HL-60 (cell line): ENCODE data around the gene EPHB2.

Experiments used
- DNase-seq, 2 experiments: peaks; one replicate each; pipeline ENCODE4 v3.0.0-alpha.2; 2010 to 2020; ENCODE audit warnings: low read depth in 1 of 2, low spot score in 1 of 2
- H3K27ac ChIP-seq: fragments of 250-450 bp; sonication (Bioruptor Pico); replicated peaks from 2 replicates; pipeline ENCODE4 v1.5.1; 2020; ENCODE audit warnings: mild to moderate bottlenecking, moderate library complexity
- H3K27me3 ChIP-seq: fragments of 250-450 bp; sonication (Bioruptor Pico); 2 replicates; pipeline ENCODE4 v1.5.1; 2021; ENCODE audit warnings: mild to moderate bottlenecking, moderate library complexity; ENCODE audit not compliant: insufficient read depth, poor library complexity, severe bottlenecking
- H3K4me3 ChIP-seq: replicated peaks from 2 replicates; pipeline ENCODE4 v1.5.1; 2011; ENCODE audit warnings: mild to moderate bottlenecking, control low read depth, low read length; ENCODE audit not compliant: insufficient read depth
- GABPA ChIP-seq: IDR thresholded peaks from 2 replicates; pipeline ENCODE4 v1.6.1; 2012; ENCODE audit warnings: low read depth
- POLR2AphosphoS5 ChIP-seq: IDR thresholded peaks from 2 replicates; pipeline ENCODE4 v1.6.1; 2012; ENCODE audit warnings: low read depth
- SPI1 ChIP-seq: IDR thresholded peaks from 2 replicates; pipeline ENCODE4 v1.6.1; 2012; ENCODE audit warnings: low read depth, mild to moderate bottlenecking, borderline replicate concordance
- TF ChIP-seq, protein P1 (sequence below): IDR thresholded peaks from 2 replicates; pipeline ENCODE4 v1.6.1; 2012; ENCODE audit warnings: low read depth; ENCODE audit not compliant: insufficient replicate concordance
- TF ChIP-seq, protein P2 (sequence below): IDR thresholded peaks from one replicate; pipeline ENCODE4 v1.5.1; 2011; ENCODE audit warnings: low read length, control low read depth, inconsistent platforms; ENCODE audit not compliant: insufficient read depth

Gene EPHB2

GRCh38 chr1:22747021-22747734 is 36.5 kb downstream of the EPHB2 start:
- H3K27ac ChIP-seq = no peak overlapping the region
- no peak for DNase-seq
- TF ChIP-seq, protein P1, sequence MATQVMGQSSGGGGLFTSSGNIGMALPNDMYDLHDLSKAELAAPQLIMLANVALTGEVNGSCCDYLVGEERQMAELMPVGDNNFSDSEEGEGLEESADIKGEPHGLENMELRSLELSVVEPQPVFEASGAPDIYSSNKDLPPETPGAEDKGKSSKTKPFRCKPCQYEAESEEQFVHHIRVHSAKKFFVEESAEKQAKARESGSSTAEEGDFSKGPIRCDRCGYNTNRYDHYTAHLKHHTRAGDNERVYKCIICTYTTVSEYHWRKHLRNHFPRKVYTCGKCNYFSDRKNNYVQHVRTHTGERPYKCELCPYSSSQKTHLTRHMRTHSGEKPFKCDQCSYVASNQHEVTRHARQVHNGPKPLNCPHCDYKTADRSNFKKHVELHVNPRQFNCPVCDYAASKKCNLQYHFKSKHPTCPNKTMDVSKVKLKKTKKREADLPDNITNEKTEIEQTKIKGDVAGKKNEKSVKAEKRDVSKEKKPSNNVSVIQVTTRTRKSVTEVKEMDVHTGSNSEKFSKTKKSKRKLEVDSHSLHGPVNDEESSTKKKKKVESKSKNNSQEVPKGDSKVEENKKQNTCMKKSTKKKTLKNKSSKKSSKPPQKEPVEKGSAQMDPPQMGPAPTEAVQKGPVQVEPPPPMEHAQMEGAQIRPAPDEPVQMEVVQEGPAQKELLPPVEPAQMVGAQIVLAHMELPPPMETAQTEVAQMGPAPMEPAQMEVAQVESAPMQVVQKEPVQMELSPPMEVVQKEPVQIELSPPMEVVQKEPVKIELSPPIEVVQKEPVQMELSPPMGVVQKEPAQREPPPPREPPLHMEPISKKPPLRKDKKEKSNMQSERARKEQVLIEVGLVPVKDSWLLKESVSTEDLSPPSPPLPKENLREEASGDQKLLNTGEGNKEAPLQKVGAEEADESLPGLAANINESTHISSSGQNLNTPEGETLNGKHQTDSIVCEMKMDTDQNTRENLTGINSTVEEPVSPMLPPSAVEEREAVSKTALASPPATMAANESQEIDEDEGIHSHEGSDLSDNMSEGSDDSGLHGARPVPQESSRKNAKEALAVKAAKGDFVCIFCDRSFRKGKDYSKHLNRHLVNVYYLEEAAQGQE = no peak
- TF ChIP-seq SPI1 (no peak), GABPA (no peak), POLR2AphosphoS5 (no peak)
- TF ChIP-seq, protein P2, sequence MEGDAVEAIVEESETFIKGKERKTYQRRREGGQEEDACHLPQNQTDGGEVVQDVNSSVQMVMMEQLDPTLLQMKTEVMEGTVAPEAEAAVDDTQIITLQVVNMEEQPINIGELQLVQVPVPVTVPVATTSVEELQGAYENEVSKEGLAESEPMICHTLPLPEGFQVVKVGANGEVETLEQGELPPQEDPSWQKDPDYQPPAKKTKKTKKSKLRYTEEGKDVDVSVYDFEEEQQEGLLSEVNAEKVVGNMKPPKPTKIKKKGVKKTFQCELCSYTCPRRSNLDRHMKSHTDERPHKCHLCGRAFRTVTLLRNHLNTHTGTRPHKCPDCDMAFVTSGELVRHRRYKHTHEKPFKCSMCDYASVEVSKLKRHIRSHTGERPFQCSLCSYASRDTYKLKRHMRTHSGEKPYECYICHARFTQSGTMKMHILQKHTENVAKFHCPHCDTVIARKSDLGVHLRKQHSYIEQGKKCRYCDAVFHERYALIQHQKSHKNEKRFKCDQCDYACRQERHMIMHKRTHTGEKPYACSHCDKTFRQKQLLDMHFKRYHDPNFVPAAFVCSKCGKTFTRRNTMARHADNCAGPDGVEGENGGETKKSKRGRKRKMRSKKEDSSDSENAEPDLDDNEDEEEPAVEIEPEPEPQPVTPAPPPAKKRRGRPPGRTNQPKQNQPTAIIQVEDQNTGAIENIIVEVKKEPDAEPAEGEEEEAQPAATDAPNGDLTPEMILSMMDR = no peak
- no peak overlapping the region for H3K4me3 ChIP-seq
- peaks cover 4% of the 10 kb centered on the region for H3K27me3 ChIP-seq

DNA sequence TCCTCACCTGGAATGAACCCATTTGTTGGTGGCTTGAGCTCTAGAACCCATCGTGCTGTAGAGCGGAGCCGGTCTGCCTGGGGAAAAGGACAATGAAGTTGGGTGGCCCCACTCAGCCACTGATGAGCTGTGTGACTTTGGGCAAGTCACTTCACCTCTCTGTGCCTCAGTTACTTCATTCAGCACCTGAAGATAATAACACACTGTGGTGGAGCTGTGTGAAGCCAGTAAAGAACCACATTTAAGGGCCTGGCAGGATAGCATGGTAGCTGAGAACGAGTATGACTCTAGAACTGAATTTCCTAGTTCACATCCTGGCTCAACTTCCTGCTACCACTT is 37.1 kb downstream of the EPHB2 start:
- DNase-seq = no peak
- Histone ChIP-seq H3K27ac (no peak overlapping the region), H3K4me3 (no peak overlapping the region), H3K27me3 (peaks cover under 1% of the 10 kb centered on the region)
- TF ChIP-seq SPI1 (no peak), POLR2AphosphoS5 (no peak)

- no peak overlapping the region for H3K4me3 ChIP-seq
- no peak overlapping the region for H3K27ac ChIP-seq
- H3K27me3 ChIP-seq = no peaks in the 10 kb centered on the region
- TF ChIP-seq, protein P1 = no peak
- TF ChIP-seq SPI1 (no peak), GABPA (no peak), POLR2AphosphoS5 (no peak)
- TF ChIP-seq, protein P2 = no peak
- no peak for DNase-seq
These were observed 38.9 kb downstream of the EPHB2 start for GRCh38 chr1:22749503-22749902.

DNA sequence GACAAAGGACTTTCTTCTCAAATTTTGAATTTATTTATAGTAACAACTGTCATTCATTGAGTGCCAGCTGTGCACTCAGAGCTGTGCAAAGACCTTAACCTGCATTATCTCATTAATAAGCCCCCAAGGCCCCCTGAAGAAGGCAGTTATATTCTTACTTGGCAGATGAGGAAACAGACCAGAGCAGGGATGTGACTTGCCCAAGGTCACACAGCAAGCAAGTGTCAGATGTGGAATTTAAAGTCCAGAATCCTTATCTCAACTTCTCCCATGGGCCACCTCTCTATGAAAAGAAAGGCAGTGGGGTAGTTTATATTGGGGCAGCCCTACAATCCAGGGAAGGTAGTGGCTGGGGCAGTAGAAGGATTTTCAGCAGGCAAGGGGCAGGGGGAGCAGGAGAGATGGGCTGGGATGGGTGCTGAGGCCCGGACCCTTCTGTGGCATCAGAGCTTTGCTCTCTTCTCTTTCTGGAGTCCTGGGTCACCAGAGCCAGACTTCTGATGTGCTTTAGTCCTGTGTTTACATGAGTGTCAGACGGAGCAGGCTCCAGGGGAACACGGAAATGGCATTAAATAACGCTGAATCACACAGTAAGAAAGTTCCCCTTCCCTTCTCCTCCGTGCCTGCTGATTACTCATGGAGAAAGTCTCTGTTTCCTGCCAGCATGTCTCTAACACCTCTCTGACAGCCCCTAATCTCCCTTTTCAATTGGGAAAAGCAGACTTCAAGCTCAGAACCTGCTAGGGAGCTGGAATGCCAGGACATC is 39.5 kb downstream of the EPHB2 start:
- DNase-seq = peak; percentile 8 to 43
- Histone ChIP-seq H3K27ac (peak overlapping the region; percentile 60), H3K4me3 (no peak overlapping the region), H3K27me3 (no peaks in the 10 kb centered on the region)
- TF ChIP-seq GABPA (peak; percentile 46; the same call in 1 of the 2 replicates), SPI1 (no peak)
- TF ChIP-seq, protein P2 = no peak
